Lower leg skin (tissue), 4 donors: ENCODE measurements around the gene OAS2. TPM values are rescaled to one million over a fixed set of nuclear protein-coding genes. Genes with fewer than 3 reads are reported as not detected.

Experiments
- DNase-seq, 2 donors: peaks; one replicate each; pipeline ENCODE4 v3.0.0-alpha.2; 2019; ENCODE audit warnings: low spot score in 2 of 2
- H3K4me3 ChIP-seq: fragments of 200-600 bp; sonication (generic); 2 replicates; pipeline ENCODE4 v1.5.1; 2017; ENCODE audit warnings: mild to moderate bottlenecking, low read depth; ENCODE audit not compliant: poor library complexity, severe bottlenecking
- POLR2A ChIP-seq, 2 donors: fragments of 450-650 bp; IDR thresholded peaks; one replicate each; pipeline ENCODE4 v1.6.1; 2016 to 2017; ENCODE audit warnings: antibody characterized with exemption in 2 of 2, mild to moderate bottlenecking in 1 of 2, moderate library complexity in 1 of 2
- WGBS, 2 donors: methylation state at CpG; one replicate each; pipeline ENCODE4 v1.1.5; 2018; 5-methylcytosine and 5-hydroxymethylcytosine counted together
- intact Hi-C: fragments of 100-400 bp; cut with DNase I; formaldehyde crosslinking; loops from one replicate; pipeline ENCODE4 v1.15.0; 2023; ENCODE audit warnings: low total_unique reads
- total RNA-seq, 4 donors: library from RNA; depleted of rRNA; stranded (reverse); fragments of >200 nt; gene quantifications; one replicate each; pipeline ENCODE4 v1.1.0, GENCODE V29; 2016
- TF ChIP-seq, protein P1 (sequence below), 3 donors: fragments of 450-650 bp; IDR thresholded peaks; one replicate each; pipeline ENCODE4 v1.5.1; 2016; ENCODE audit warnings: antibody characterized with exemption in 3 of 3, mild to moderate bottlenecking in 3 of 3, moderate library complexity in 2 of 3

OAS2 gene
- total RNA-seq, 4 donors from 2014 or later, result 2.6 to 3.8 (median 3.3) TPM

DNA sequence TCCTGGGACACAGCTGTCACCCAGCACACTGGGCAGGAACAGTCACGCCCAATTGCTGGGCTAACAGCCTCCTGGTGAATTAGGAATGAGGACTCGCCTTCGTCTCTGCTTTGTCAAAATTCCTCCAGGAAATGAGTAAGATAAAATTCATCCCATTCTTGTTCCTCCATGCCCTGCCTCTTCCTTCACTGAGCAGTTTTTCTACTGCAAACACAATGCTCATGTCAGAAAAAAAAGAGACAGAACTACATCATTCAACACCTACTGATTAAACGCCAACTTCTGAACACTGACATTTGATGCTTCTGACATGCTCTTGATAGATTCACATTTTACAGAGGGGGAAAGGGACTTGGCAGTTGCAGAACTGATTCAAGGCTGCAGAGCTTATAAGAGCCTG is 40.7 kb downstream of the OAS2 start:
- H3K4me3 ChIP-seq, result no peak overlapping the region
- no peak for TF ChIP-seq POLR2A (IDR thresholded peaks at IDR 0.05)
- WGBS, 2 donors, result 30 to 31% methylated on average over 4 of the region's 4 CpGs
- intact Hi-C loops, result no loop called here
- no peak for DNase-seq

DNA sequence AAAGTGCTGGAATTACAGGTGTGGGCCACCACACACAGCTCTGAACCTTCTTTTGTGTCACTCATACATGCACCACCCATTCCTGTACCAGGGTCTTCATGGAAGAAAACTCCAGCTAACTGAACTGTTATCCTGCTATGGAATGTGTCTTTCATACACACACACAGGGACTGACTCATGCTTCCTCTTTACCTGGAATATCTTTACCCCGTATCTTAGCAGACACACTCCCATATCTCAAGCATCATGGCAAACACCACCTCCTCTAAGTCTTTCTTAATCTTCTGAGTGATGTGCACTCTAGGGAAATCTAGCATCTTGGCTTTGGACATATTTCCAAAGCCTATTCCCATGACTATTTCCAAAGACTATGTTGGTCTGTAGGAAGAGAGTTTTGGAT is 43.2 kb downstream of the OAS2 start:
- 72 to 81% methylated on average over 1 of the region's 1 CpG for WGBS, 2 donors
- TF ChIP-seq, protein P1, sequence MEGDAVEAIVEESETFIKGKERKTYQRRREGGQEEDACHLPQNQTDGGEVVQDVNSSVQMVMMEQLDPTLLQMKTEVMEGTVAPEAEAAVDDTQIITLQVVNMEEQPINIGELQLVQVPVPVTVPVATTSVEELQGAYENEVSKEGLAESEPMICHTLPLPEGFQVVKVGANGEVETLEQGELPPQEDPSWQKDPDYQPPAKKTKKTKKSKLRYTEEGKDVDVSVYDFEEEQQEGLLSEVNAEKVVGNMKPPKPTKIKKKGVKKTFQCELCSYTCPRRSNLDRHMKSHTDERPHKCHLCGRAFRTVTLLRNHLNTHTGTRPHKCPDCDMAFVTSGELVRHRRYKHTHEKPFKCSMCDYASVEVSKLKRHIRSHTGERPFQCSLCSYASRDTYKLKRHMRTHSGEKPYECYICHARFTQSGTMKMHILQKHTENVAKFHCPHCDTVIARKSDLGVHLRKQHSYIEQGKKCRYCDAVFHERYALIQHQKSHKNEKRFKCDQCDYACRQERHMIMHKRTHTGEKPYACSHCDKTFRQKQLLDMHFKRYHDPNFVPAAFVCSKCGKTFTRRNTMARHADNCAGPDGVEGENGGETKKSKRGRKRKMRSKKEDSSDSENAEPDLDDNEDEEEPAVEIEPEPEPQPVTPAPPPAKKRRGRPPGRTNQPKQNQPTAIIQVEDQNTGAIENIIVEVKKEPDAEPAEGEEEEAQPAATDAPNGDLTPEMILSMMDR (IDR thresholded peaks at IDR 0.05), result no peak
- no peak for TF ChIP-seq POLR2A (IDR thresholded peaks at IDR 0.05)
- intact Hi-C loops, result no loop called here

DNA sequence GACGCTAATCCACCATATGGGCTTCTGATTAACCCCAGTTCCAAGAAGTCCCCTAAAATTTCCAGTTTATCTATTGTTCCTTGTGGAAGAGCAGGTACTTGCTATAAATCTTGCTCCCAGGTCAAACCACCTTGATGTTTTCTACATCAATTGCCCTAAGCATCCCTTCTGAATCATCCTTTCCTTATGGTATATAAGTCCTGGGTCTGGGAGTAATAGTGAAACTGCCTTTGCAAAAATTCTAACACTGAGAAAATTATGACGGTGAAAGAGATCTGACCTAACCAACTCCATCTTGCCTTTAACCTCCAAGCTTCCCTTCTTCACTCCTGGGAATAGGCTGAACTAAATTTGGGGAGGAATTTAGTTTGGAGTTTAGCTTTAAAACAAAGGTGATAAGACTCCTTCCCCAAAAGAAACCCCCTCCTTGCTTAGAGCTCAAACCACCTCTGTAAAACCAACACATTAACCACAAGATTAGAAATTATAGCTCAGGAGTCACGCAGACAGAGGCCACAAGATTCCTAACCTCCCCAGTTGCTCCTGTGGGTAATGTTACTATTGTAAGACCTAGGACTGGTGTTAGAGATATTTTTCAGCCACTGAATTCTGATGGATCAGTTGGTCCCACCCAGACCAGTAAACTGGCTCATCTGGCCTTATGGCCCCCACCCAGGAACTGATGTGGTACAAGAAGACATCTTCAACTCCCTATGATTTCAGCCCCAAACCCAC is 44.4 kb downstream of the OAS2 start:
- DNase-seq, result no peak
- intact Hi-C loops, result no loop called here
- TF ChIP-seq POLR2A (IDR thresholded peaks at IDR 0.05), result no peak
- TF ChIP-seq, protein P1 (IDR thresholded peaks at IDR 0.05), result no peak
- H3K4me3 ChIP-seq, result no peak overlapping the region
- WGBS, 2 donors, result 90 to 92% methylated on average over 3 of the region's 3 CpGs

More for the DNA sequence above, 43.2 kb downstream of the OAS2 start:
- no peak for DNase-seq
- H3K4me3 ChIP-seq, result no peak overlapping the region

DNA sequence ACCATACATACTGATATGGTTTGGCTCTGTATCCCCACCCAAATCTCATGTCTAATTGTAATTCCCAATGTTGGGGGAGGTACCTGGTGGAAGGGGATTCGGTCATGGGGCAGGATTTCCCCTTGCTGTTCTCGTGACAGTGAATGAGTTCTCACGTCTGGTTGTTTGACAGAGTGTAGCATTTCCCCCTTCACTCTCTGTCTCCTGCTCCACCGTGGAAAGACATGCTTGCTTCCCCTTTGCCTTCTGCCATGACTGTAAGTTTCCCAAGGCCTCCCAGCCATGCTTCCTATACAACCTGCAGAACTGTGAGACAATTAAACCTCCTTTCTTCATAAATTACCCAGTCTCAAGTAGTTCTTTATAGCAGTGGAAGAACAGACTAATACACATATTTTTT is 49.4 kb downstream of the OAS2 start:
- WGBS, 2 donors, result 53 to 58% methylated on average over 4 of the region's 4 CpGs
- no peak for TF ChIP-seq POLR2A (IDR thresholded peaks at IDR 0.05)
- TF ChIP-seq, protein P1 (IDR thresholded peaks at IDR 0.05), result no peak
- intact Hi-C loops, result no loop called here
- DNase-seq, result no peak
- no peak overlapping the region for H3K4me3 ChIP-seq

DNA sequence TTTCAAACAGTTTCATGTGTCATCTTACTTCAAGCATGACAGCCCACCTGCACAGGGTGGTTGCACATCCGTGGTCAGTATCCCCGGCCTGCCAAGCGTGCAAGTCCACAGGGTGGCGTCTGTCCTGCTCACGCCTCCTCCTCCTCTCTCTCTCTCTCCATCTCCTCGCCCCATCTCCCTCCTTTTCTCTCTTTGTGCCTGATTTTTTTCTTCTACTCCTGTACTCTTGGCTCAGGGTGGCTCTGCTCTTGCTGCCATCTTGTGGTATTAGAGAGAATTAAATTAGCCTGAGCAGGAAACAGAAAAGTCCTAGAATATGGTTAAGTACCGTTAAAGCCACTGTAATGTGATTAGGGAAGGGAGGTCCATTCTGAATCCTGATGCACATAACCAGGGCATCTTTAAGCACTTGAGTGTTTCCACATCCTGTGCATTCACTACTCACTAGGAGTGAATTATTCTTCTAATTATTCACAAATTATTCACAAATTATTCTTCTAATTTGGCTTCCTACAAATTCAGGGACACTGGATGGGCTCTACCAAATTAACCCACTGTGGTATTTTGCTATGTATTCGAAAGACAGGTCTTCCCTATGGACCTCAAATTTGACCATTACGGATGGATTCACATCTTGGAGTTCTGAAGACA is 52.7 kb downstream of the OAS2 start:
- 12 to 13% methylated on average over 9 of the region's 9 CpGs for WGBS, 2 donors
- DNase-seq, result peak in 1 of 2 donors; percentile 22
- H3K4me3 ChIP-seq, result no peak overlapping the region
- TF ChIP-seq, protein P1 (IDR thresholded peaks at IDR 0.05), result no peak
- no peak for TF ChIP-seq POLR2A (IDR thresholded peaks at IDR 0.05)
- intact Hi-C loops, result loop anchor here (5.0 kb wide), 1 partner anchor 134 kb away; no protein-coding TSS in a partner anchor

DNA sequence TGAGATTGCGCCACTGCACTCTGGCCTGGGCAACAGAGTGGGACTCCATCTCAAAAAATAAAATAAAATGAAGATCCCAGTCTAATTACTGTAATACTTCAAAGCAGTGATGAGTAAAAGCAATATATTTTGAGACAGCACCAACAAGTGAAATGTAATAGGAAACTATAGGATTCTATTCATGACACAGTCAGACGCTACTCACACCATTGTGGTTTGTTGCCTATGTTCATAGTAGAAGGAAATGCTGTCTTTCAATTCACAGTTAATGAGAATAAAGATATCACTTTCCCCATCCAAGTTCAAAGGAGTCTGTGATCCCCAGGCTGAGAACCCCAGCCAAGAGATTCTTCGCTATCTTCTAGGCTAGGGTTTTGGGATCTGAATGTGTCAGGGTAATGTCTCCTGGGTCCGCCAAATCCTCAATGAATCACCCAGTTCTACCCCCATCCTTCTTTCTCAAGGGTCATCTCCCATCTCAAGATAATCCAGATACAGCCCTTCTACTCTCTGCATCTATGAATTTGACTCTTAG is 61.7 kb downstream of the OAS2 start:
- 67 to 75% methylated on average over 4 of the region's 4 CpGs for WGBS, 2 donors
- TF ChIP-seq, protein P1 (IDR thresholded peaks at IDR 0.05), result no peak
- no peak for TF ChIP-seq POLR2A (IDR thresholded peaks at IDR 0.05)
- no peak overlapping the region for H3K4me3 ChIP-seq
- no peak for DNase-seq
- intact Hi-C loops, result no loop called here
